ENCODE measurements around the gene ATP13A3. TPM values are rescaled to one million over a fixed set of nuclear protein-coding genes. Genes with fewer than 3 reads are reported as not detected.
"Not testable (repeated sequence)": the region's sequence is repeated elsewhere in the genome, so short reads cannot be mapped to it uniquely, and the experiment has no call there.

The ATP13A3 gene
- total RNA-seq = 145 and 196 TPM in 2 replicates

DNA sequence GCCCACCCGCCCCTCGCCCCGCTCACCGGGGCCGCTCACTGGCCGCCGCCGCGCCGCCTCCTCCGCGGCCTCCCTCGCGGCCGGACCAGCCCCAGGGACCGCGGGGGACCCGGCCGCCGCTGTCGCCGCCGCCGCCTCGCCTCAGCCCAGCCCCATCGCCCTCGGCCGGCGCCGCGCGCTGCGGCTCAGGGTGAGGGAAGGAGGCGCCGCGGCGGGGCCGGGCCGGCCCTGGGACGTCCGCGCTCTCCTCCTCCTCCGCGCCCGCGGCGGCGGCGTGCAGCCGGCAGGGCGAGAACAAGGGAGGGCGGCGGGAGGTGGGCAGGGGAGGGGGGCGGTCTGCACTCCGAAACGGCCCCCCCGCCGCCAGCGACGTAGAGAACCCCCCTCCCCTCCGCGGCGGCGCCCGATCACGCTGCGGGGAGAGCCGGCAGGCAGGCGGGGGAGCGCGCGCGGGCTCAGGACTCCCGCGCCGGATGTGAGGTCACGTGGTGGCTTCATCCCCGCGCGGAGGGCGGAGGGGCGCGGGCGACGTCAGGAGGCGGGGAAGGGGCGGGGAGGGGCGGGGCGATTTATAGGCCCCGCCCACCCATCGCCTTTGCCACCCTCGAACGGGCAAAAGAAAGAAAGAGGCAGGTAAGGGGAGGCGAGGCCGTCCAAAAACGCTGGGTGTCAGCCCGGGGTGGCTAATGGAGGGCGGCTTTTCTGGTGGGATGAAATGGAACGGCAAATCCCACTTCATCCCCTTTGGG lies at the start of gene ATP13A3:
TSS of gene ATP13A3 (minus strand) at position 463 of the 749 bp plus-strand sequence. CDS start 24,812 bp downstream, outside the sequence.
- DNase-seq = peak; percentile 95

DNA sequence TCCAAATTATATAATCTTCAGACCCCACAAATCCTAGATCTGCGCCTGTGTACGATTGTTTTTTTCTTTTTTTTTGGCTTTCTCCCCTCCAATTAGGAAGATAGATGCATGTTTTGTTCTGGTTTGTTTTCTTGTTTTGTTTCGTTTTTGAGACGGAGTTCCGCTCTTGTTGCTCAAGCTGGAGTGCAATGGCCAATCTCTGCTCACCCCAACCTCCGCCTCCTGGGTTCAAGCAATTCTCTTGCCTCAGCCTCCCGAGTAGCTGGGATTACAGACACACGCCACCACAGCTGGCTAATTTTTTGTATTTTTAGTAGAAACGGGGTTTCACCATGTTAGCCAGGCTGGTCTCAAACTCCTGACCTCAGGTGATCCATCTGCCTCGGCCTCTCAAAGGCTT lies 48.4 kb upstream of the ATP13A3 start:
- not testable (repeated sequence) for DNase-seq

DNA sequence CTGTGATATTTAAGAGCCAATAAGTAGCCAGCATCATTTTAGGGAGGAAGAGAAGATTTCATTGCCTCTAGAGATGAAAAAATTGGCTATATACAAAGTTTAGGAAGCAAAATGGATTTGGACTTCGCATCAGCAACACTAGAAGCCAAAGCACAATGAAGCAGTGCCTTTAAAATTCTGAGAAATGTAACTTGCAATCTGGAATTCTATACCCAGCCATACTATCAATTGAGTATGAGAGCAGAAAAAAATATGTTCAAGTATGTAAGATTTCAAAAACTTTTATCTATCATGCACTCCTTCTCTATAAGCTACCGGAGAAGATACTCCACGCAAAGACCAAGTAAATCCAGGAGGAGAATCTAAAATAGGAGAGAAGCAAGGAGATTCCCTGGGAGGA lies 47.4 kb upstream of the ATP13A3 start:
- DNase-seq = no peak

DNA sequence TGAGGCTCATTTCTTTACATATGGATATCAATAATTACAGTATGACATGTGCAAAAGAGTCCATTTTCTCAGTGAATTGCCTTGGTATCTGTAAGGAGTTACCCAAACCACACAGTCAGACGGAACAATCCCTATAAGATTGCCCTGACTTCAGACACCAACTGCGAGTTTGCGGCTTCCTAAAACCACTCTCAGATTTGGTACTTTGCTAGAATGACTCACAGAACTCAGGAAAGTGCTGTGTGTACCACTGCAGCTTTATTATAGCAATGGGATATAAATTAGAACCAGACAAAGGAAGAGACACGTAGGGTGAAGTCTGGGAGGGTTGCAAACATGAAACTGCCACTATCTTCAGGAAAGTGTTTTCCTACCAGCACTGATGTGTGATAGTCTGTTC lies 45.8 kb upstream of the ATP13A3 start:
- DNase-seq = peak; percentile 16

DNA sequence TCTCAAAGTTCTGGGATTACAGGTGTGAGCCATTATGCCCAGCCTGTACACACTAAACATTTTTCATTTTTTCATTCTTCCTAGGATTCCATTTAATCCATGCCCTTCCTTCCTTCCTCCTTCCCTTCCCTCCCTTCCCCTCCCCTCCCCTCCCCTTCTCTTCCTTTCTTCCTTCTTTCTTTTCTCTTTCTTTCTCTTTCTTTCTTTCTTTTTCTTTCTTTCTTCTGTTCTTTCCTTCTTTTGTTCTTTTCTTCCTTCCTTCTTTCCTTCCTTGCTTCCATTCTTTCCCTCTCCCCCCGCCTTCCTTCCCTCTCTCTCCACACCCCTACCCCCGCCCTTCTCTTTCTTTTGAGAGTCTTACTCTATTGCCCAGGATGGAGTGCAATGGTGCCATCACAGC lies 40.9 kb upstream of the ATP13A3 start:
- no peak for DNase-seq

DNA sequence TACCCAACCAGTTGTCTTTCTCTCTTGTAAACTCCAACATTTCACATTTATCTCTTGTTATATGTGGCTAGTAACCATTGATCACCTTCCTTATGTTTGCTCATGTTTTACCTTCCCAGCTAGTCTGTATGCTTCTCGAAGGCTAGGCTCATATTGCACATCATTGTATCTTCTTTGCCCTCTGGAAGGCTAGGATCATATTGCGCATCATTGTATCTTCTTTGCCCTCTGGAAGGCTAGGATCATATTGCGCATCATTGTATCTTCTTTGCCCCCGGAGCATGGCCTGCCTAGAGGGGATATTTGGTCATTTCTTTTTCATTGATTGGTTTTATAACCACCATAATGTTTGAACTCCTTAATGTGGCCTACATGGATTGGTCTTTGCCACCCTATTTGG lies 39.4 kb upstream of the ATP13A3 start:
- DNase-seq = no peak

DNA sequence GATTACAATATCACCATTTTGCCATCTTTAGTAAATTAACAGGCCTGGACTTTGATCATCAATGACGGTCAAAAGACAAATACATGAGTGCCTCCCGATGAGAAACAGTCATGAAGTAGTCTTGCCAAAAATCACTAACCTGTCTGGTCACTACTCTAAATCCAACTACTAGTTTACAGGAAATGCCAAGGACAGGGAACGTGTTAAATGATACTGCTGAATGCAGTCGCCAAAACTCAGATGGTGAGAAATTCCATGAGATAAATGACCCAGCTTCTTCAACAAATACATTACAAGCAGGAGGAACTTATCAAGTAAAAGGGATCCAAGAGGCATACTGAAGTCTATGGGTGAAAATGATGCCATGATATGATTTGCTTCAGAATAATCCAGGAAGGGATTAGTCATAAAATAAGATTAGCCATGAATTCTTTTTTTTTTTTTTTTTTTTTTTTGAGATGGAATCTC lies 35.8 kb upstream of the ATP13A3 start:
- DNase-seq = peak; percentile 36

DNA sequence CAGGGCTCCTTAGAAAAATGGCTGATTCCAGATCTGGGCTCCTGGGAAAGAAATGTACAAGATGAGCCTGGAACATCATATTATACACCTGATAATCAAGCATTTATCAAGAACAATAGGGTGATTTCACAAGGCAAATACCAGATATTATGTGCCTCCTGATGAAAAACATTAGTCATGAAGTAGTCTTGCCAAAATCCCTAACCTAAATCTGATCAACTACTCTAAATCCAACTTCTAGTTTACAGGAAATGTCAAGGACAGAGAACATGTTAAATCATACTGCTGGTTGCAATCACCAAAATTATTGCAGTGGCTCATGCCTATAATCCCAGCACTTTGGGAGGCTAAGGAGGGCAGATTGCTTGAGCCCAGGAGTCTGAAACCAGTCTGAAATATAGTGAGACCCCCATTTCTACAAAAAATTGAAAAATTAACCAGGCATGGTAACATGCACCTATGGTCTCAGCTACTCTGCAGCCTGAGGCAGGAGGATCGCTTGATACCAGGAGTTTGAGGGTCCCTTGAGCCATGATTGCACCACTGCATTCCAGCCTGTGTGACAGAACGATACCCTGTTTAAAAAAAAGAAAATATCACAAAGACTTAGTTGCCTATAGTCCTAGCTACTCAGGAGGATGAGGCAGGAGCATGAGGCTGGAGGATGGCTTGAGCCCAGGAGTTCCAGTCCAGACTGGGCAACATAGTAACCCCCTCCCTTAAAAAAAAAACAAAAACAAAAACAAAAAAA lies 34.9 kb upstream of the ATP13A3 start:
- DNase-seq = peak; percentile 75

DNA sequence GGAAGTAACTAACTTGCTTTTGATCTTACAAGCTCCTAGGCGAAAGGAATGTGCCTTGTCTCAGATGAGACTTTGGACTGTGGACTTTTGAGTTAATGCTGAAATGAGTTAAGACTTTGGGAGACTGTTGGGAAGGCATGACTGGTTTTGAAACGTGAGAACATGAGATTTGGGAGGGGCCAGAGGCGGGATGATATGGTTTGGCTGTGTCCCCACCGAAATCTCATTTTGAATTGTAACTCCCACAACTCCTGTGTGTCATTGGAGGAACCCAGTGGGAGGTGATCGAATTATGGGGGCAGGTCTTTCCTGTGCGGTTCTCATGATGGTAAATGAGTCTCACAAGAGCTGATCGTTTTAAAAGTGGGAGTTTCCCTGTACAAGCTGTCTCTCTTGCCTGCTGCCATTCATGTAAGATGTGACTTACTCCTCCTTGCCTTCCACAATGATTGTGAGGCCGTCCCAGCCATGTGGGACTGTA lies 33.9 kb upstream of the ATP13A3 start:
- not testable (repeated sequence) for DNase-seq

DNA sequence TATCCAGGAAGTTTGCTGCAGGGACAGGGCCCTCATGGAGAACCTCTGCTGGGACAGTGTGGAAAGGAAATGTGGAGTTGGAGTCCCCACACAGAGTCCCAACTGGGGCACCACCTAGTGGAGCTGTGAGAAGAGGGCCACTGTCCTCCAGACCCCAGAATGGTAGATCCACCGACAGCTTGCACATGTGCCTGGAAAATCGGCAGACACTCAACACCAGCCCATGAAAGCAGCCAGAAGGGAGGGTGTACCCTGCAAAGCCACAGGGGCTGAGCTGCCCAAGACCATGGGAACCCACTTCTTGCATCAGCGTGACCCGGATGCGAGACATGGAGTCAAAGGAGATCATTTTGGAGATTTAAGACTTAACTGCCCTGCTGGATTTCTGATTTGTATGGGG lies 33.4 kb upstream of the ATP13A3 start:
- not testable (repeated sequence) for DNase-seq

DNA sequence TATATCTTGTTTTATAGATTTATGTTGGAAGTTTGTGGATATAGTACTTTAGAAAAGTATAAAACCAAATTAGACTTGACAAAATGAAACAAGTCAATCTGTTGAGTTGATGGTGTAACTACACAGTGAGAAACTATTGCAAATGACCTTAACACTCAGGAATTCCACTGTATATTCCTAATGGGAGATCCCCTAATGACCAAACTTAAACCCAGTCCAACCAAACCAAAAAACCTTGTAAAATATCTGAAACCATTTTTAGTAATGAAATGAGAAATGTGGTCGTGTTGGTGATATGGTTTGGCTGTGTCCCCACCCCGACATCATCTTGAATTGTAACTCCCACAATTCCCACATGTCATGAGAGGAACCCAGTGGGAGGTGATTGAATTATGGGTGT lies 31.9 kb upstream of the ATP13A3 start:
- no peak for DNase-seq

DNA sequence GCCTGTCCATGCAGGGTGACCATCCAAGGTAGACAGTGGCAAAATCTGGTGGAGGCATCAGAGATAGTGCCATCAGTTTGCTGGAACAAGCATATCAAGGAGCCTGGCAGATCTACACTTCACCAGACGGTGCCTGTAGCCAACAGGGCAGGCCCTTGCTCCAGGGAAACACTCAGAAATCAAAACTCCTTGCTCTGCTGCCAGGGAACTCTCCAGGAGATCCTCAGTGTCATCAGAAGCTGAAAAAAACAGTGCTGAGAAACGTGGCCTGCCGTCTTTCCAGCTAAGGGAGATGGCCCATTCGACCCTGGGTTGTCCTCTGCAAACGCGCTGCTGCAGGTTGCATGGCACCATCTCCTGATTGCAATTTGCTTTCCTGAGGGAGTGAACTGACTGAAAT lies 30.5 kb upstream of the ATP13A3 start:
- no peak for DNase-seq

DNA sequence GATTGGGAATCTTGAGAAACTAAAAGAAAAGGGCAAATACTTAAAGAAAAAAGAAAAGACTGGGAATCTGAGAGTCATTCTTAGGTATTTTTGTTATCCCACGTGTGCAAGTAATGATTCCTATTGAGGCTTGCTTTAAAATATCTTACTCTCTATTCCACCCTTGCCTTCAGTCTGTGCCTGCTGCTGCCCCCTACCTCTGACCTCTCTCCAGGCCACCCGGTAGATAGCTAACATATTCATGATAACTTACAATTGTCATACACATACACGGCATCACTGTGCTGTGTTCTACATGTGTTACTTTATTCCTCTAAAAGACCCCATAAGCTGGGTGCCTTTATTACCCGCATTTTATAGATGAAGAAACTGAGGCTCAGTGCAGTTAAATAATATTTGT lies 27.8 kb upstream of the ATP13A3 start:
- no peak for DNase-seq

DNA sequence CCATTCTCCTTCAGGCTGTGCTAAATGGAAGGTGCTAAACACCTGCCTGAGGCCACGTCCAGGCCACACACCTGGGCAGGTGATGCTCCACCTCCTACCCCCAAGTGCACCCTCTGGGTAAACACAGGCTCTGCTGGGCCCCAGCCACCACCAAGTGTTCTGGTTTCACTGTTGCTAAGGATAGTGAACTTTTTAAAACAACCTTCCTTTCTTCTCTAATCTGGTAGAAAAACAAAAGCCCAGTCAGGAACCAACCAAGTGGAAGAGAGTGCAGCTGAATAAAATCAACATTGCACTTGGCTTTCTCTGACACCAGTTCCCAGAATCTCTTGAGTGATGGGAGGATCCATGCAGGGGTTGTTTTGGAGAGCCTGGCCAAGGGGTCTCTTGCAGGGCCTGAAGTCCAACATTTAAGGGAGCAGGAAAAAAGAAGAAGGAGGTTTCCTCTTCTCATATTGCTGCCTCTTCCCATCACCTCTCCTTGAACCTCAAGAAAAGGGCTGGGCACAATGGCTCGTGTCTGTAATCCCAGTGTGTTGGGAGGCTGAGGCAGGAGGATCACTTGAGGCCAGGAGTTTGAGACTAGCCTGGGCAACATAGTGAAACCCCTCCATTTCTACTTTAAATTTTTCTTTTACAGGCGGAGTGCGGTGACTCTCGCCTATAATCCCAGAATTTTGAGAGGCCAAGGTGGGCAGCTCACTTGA lies 26.2 kb upstream of the ATP13A3 start:
- DNase-seq = no peak

DNA sequence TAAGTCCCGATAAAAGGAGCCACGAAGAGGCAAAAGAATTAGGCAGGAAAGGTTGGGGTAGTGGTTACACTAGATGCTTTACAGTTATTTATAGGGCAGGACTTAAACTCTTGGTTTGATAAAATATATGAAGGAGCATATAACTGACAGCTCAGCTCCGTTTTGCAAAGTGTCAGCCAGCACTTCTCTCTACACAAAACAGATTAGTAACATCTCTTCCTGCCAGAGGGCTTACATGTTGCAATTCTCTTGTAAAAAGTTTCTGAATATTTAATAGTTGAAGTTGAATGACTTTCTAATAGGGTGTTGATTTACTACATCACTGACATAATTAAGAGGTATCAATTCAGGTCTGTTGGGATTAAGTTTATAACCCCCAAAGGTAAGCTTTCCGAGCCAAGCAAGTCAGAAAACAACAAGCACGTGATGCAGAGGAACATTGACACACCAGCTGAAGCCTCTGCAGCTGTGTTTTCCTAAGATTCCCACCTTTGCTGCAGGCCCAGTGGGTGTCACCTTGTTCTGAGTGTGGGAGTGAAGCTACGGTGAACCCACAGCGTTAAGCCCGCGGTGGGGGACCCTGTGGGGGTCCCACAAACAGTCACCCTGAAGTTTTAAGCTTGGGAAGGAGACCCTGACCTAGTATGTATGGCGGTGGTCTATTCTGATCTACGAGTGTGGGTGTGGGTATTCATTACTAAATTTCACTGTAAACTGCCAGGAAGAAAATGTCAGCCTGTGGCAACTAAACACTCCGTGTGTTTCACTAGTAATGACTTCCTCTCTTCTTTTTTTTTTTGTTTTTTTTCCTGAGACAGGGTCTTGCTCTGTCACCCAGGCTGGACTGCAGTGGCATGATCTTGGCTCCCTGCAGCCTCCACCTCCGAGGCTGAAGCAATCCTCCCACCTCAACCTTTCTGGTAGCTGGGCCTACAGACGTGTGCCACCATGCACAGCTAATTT lies 22.0 kb upstream of the ATP13A3 start:
- no peak for DNase-seq

DNA sequence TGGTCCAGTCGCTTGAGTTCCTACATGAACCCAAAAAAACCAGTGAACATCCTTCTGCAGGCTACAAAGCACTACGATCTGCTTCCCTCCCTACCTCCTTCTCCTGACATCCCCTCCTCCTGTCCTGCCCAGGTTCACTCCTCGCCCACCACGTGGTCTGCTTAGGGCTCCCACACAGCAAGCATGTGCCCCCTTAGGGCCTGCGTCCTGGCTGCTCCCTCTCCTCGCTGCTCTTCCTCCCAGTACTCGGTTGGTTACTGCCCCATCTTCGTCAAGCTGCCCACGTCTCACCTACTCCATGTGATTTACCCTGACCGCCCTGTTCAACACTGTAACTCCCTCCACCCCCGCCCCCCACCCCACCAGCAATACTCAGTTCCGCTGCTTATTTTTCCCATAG lies 20.8 kb upstream of the ATP13A3 start:
- no peak for DNase-seq

DNA sequence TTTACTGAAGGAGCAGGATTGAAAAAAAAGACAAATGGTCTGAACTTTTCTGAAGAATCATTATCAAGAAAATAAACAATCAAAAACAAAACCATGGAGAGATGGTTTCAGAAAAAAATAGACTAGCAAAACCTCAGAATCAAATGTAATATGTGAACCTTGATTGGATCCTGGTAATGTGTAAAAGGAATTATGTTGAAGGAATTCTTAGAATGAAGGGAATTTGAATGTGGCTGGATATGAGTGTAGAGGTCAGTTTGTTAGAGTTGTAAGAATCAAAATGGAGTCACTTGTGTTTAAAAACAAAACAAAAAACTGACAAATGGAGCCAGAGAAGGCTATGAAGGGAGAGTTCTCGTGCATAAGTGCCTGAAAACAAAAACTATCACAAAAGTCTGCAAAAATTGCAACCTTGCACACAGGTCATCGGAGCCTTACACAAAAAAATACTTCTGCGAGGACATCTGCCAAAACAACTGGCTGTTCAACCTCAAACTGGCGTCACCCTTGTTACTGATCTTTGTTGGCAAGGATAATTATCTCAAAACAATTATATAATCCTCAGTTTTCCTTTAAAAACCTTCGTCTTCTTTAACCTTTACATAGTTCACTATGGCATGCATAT lies 19.1 kb upstream of the ATP13A3 start:
- DNase-seq = no peak

DNA sequence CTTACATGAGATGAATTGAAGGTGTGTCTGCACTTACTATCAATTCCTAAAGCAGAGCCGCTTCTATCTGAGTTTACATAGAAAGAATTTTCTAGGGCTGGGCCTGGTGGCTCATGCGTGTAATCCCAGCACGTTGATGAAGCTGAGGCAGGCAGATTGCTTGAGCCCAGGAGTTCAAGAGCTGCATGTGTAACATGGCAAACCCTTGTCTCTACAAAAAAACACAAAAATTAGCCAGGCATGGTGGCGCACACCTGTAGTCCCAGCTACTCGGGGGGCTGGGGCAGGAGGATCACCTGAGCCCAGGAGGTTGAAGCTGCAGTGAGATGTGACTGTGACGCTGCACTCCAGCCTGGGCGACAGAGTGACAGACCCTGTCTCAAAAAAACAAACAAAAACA lies 18.1 kb upstream of the ATP13A3 start:
- no peak for DNase-seq

DNA sequence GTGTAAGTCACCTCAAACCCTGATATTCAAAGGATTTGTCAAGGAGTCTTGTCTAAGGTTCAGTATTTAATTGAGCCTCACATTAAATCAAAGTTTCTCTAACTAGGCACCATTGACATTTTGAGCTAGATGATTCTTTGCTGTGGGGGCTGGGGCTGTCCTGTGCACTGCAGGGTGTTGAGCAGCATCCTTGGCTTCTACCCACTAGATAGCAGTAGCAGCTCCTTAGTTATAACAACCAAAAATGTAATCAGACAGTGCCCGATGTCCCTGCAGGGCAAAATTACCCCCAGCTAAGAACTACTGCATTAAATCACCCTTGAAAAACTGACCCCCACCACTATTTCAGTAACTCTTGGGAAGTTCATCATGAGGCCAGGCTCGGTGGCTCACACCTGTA lies 17.3 kb upstream of the ATP13A3 start:
- no peak for DNase-seq

DNA sequence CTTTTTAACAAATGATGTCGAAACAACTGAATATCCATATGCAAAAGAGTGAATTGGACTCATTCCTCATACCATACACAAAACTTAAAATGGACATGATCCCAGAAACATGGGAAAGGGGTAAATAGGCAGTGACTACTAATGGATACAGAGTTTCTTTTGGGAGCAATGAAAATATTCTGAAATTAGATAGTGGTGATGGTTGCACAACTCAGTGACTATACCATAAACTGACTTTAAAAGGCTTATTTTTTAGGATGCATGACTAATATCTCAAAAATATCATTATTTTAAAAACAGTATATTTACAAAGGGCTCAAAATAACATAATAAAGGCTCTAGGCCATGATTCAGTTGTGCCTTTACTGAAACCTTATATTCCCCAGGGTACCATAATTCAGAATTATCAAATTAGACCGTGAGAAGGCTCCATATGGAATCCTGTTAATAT lies 16.3 kb upstream of the ATP13A3 start:
- DNase-seq = no peak

DNA sequence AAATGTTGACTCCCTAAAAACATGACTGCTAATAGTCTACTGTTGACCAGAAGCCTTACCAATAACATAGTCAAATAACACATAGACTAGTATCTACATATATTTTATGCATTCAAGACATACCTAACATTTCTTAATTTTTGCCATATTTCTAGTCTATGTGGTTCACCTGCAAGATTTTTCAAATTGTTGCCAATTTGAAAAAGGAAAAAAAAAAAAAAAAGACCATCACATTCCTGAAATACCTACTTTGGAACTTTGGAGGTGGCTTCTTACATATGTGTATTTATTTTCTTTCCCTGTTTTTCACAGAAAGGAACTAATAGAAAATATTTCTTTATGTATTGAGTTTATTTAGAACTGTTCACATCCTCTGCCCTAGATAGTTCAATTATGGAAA lies 13.4 kb upstream of the ATP13A3 start:
- DNase-seq = no peak
